GM12872 (cell line): ENCODE results near the gene PSMG3.

ENCODE experiments used
- CTCF ChIP-seq: IDR thresholded peaks from 3 replicates; pipeline ENCODE4 v1.5.1; 2011; ENCODE audit warnings: low read depth, mild to moderate bottlenecking, low read length, moderate library complexity; ENCODE audit not compliant: insufficient read depth

The PSMG3 gene

GRCh38 chr7:1569440-1569832 lies 396 bp downstream of the PSMG3 start:
- TF ChIP-seq CTCF: no peak

- no peak for TF ChIP-seq CTCF
Observed at GRCh38 chr7:1569016-1569415, 816 bp downstream of the PSMG3 start.

GRCh38 chr7:1567896-1568510 lies 1.8 kb downstream of the PSMG3 start:
- no peak for TF ChIP-seq CTCF

GRCh38 chr7:1567049-1567771 lies 2.6 kb downstream of the PSMG3 start:
- TF ChIP-seq CTCF: no peak

GRCh38 chr7:1566687-1567048 lies 3.2 kb downstream of the PSMG3 start:
- TF ChIP-seq CTCF: no peak

- no peak for TF ChIP-seq CTCF
Observed at GRCh38 chr7:1564603-1565022, 5.2 kb downstream of the PSMG3 start.

- no peak for TF ChIP-seq CTCF
Observed at GRCh38 chr7:1563981-1564602, 5.7 kb downstream of the PSMG3 start.
